HT1080 (cell line): ENCODE data around the gene VCL. TPM values are rescaled to one million over a fixed set of nuclear protein-coding genes. Genes with fewer than 3 reads are reported as not detected.
"Not testable (repeated sequence)": the region's sequence is repeated elsewhere in the genome, so short reads cannot be mapped to it uniquely, and the experiment has no call there.

Experiments
- DNase-seq: peaks from one replicate; pipeline ENCODE4 v3.0.0-alpha.2; 2015; ENCODE audit warnings: low read depth
- polyA plus RNA-seq, 2 experiments: library from polyadenylated mRNA; depleted of rRNA; stranded (reverse); fragments of >200 nt; gene quantifications; 2 replicates each; pipeline ENCODE4 v1.2.3, GENCODE V29; 2015
- total RNA-seq: library from RNA; depleted of rRNA; stranded (reverse); fragments of >200 nt; shearing (Covaris generic); gene quantifications from 2 replicates; pipeline ENCODE4 v1.2.3, GENCODE V29; 2014; rRNA removed

VCL gene
- 125 and 138 TPM in 2 replicates for total RNA-seq
- 58.6 and 83.0 TPM in 2 replicates for polyA plus RNA-seq (2015; cell fraction: cytosol; rRNA removed)
- polyA plus RNA-seq (2015; cell fraction: nucleus; rRNA removed), result 589 and 629 TPM in 2 replicates

GRCh38 chr10:73997787-73998622, at the start of gene VCL:
TSS of gene VCL (plus strand) at chr10:73998116. CDS start at chr10:73998208, 92 bp downstream.
- peak; percentile 98 for DNase-seq

- no peak for DNase-seq
Observed at GRCh38 chr10:73948947-73949633, 48.8 kb upstream of the VCL start.

- DNase-seq, result no peak
Observed at GRCh38 chr10:73950155-73950948, 47.6 kb upstream of the VCL start.

- DNase-seq, result peak; percentile 66
Observed at GRCh38 chr10:73953665-73954064, 44.3 kb upstream of the VCL start.

GRCh38 chr10:73954737-73955136, 43.2 kb upstream of the VCL start:
- DNase-seq, result no peak

- DNase-seq, result no peak
Observed at GRCh38 chr10:73955719-73956118, 42.2 kb upstream of the VCL start.

GRCh38 chr10:73956476-73957359, 41.2 kb upstream of the VCL start:
- DNase-seq, result peak; percentile 74

GRCh38 chr10:73959484-73960243, 38.3 kb upstream of the VCL start:
- peak; percentile 29 for DNase-seq

- no peak for DNase-seq
Observed at GRCh38 chr10:73962386-73962785, 35.5 kb upstream of the VCL start.

GRCh38 chr10:73963533-73963932, 34.4 kb upstream of the VCL start:
- DNase-seq, result not testable (repeated sequence)

- DNase-seq, result no peak
Observed at GRCh38 chr10:73964743-73965142, 33.2 kb upstream of the VCL start.

- DNase-seq, result peak; percentile 92
Observed at GRCh38 chr10:73965267-73965889, 32.5 kb upstream of the VCL start.

- peak; percentile 100 for DNase-seq
Observed at GRCh38 chr10:73965890-73966768, 31.8 kb upstream of the VCL start.

GRCh38 chr10:73967022-73967429, 30.9 kb upstream of the VCL start:
- peak; percentile 25 for DNase-seq

GRCh38 chr10:73967544-73967943, 30.4 kb upstream of the VCL start:
- no peak for DNase-seq

GRCh38 chr10:73968098-73968521, 29.8 kb upstream of the VCL start:
- no peak for DNase-seq

GRCh38 chr10:73969224-73969841, 28.6 kb upstream of the VCL start:
- DNase-seq, result no peak

- no peak for DNase-seq
Observed at GRCh38 chr10:73970845-73971244, 27.1 kb upstream of the VCL start.
